ENCODE results near the gene OCA2. TPM values are rescaled to one million over a fixed set of nuclear protein-coding genes. Genes with fewer than 3 reads are reported as not detected.

The OCA2 gene
- total RNA-seq, 1 experiment from 2014 or later: 0.57 TPM

DNA sequence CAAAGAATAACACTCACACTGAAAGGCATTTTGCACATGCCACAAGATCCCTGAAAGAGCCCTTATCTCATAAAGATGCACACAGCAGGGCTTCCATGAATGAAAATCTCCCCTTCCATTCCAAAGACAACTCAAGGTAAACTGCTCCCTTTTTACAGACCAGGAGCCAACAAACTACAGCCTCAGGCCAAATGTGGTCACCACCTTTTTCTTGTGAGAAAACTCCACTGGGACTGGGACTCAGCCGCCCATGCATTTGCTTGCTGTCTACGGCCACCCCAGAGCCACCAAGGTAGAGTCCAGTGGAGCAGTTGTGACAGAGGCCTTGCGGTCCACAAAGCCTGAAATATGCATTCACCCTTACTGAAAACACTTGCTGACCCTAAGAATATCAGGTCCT lies 334.8 kb downstream of the OCA2 start:
- DNase-seq: no peak
- BruUV-seq (replicated peaks): no TSS peak
- Mint-ChIP-seq H3K36me3 (ENCODE audit: insufficient read depth, unreplicated experiment) (no peaks in the 10 kb centered on the region), H3K27ac (ENCODE audit: unreplicated experiment) (no peak overlapping the region), H3K27me3 (ENCODE audit: insufficient read depth, unreplicated experiment) (no peaks in the 10 kb centered on the region), H3K4me1 (ENCODE audit: low read depth, unreplicated experiment) (no peaks in the 10 kb centered on the region), H3K4me3 (ENCODE audit: unreplicated experiment) (no peak overlapping the region), H3K9me3 (ENCODE audit: unreplicated experiment) (peaks cover 9% of the 10 kb centered on the region)
- ChIA-PET CTCF (no interaction called here), POLR2A (no interaction called here)
- H3K9me3 ChIP-seq: no peaks in the 10 kb centered on the region
- no peaks in the 10 kb centered on the region for H3K27me3 ChIP-seq (replicated peaks; ENCODE audit: control insufficient read depth, insufficient read depth, low read length)
- H3K4me1 ChIP-seq: no peaks in the 10 kb centered on the region
- H3K36me3 ChIP-seq (ENCODE audit: control insufficient read depth, insufficient read depth, low read length): no peaks in the 10 kb centered on the region
- intact Hi-C loops (cut with micrococcal nuclease; ENCODE audit: unreplicated experiment): no loop called here
- no peak overlapping the region for H3K4me3 ChIP-seq (ENCODE audit: low read depth, low read length)
- TF ChIP-seq, protein P1, sequence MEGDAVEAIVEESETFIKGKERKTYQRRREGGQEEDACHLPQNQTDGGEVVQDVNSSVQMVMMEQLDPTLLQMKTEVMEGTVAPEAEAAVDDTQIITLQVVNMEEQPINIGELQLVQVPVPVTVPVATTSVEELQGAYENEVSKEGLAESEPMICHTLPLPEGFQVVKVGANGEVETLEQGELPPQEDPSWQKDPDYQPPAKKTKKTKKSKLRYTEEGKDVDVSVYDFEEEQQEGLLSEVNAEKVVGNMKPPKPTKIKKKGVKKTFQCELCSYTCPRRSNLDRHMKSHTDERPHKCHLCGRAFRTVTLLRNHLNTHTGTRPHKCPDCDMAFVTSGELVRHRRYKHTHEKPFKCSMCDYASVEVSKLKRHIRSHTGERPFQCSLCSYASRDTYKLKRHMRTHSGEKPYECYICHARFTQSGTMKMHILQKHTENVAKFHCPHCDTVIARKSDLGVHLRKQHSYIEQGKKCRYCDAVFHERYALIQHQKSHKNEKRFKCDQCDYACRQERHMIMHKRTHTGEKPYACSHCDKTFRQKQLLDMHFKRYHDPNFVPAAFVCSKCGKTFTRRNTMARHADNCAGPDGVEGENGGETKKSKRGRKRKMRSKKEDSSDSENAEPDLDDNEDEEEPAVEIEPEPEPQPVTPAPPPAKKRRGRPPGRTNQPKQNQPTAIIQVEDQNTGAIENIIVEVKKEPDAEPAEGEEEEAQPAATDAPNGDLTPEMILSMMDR (IDR thresholded peaks at IDR 0.05; ENCODE audit: insufficient read depth in 1 of 2, low read depth in 1 of 2, low read length in 1 of 2, severe bottlenecking in 1 of 2, unreplicated experiment in 1 of 2): no peak

- POLR2A ChIA-PET: no interaction called here
- H3K27me3 Mint-ChIP-seq (ENCODE audit: insufficient read depth, unreplicated experiment): peaks cover 1% of the 10 kb centered on the region
- no peak overlapping the region for H3K4me3 Mint-ChIP-seq (ENCODE audit: unreplicated experiment)
- H3K9me3 Mint-ChIP-seq (ENCODE audit: unreplicated experiment): peaks cover 14% of the 10 kb centered on the region
- TF ChIP-seq, protein P1 (IDR thresholded peaks at IDR 0.05; ENCODE audit: insufficient read depth in 1 of 2, low read depth in 1 of 2, low read length in 1 of 2, severe bottlenecking in 1 of 2, unreplicated experiment in 1 of 2): no peak
- H3K36me3 ChIP-seq (ENCODE audit: control insufficient read depth, insufficient read depth, low read length): no peaks in the 10 kb centered on the region
- no peaks in the 10 kb centered on the region for H3K4me1 ChIP-seq
- H3K36me3 Mint-ChIP-seq (ENCODE audit: insufficient read depth, unreplicated experiment): no peaks in the 10 kb centered on the region
- H3K9me3 ChIP-seq: no peaks in the 10 kb centered on the region
- intact Hi-C loops (cut with micrococcal nuclease; ENCODE audit: unreplicated experiment): no loop called here
- H3K27ac Mint-ChIP-seq (ENCODE audit: unreplicated experiment): no peak overlapping the region
- no peak overlapping the region for H3K4me3 ChIP-seq (ENCODE audit: low read depth, low read length)
- CTCF ChIA-PET: no interaction called here
- H3K27me3 ChIP-seq (replicated peaks; ENCODE audit: control insufficient read depth, insufficient read depth, low read length): no peaks in the 10 kb centered on the region
- H3K4me1 Mint-ChIP-seq (ENCODE audit: low read depth, unreplicated experiment): no peaks in the 10 kb centered on the region
- DNase-seq: no peak
- BruUV-seq (replicated peaks): no TSS peak
These were observed 335.6 kb downstream of the OCA2 start for GRCh38 chr15:27763514-27763913.

DNA sequence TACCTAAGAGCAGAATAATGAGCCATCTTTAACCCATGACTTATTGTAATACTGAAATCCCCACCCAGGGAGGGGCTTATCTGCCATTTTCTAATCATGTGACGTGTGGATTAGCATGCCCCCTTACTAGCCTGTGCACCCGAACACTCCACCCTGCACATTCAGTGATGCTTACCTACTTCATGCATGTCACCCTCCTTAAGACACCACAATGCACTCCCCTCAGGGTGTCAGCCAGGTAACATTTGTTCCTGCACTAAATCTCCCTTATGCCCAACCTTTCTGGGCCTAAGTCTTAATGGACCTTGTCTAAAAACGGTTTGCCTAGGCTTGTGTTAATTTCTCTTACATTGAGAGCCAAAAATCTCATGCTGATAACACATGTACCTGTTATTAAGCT lies 336.6 kb downstream of the OCA2 start:
- no peaks in the 10 kb centered on the region for H3K27me3 ChIP-seq (replicated peaks; ENCODE audit: control insufficient read depth, insufficient read depth, low read length)
- POLR2A ChIA-PET: no interaction called here
- peaks cover 24% of the 10 kb centered on the region for H3K9me3 Mint-ChIP-seq (ENCODE audit: unreplicated experiment)
- no peak overlapping the region for H3K4me3 ChIP-seq (ENCODE audit: low read depth, low read length)
- no peaks in the 10 kb centered on the region for H3K4me1 Mint-ChIP-seq (ENCODE audit: low read depth, unreplicated experiment)
- intact Hi-C loops (cut with micrococcal nuclease; ENCODE audit: unreplicated experiment): no loop called here
- H3K27me3 Mint-ChIP-seq (ENCODE audit: insufficient read depth, unreplicated experiment): peaks cover 3% of the 10 kb centered on the region
- no peaks in the 10 kb centered on the region for H3K36me3 Mint-ChIP-seq (ENCODE audit: insufficient read depth, unreplicated experiment)
- no peaks in the 10 kb centered on the region for H3K9me3 ChIP-seq
- H3K27ac Mint-ChIP-seq (ENCODE audit: unreplicated experiment): no peak overlapping the region
- H3K4me1 ChIP-seq: no peaks in the 10 kb centered on the region
- H3K36me3 ChIP-seq (ENCODE audit: control insufficient read depth, insufficient read depth, low read length): no peaks in the 10 kb centered on the region
- TF ChIP-seq, protein P1 (IDR thresholded peaks at IDR 0.05; ENCODE audit: insufficient read depth in 1 of 2, low read depth in 1 of 2, low read length in 1 of 2, severe bottlenecking in 1 of 2, unreplicated experiment in 1 of 2): no peak
- no peak overlapping the region for H3K4me3 Mint-ChIP-seq (ENCODE audit: unreplicated experiment)
- CTCF ChIA-PET: no interaction called here
- DNase-seq: no peak
- no TSS peak for BruUV-seq (replicated peaks)

Data from Caco-2 (cell line).